Middle frontal gyrus (tissue), 1 donor: Measurements from ENCODE around the gene FGFBP3.
"Not testable (repeated sequence)": the region's sequence is repeated elsewhere in the genome, so short reads cannot be mapped to it uniquely, and the experiment has no call there.

Source experiments
- DNase-seq: peaks from one replicate; pipeline ENCODE4 v3.0.0-alpha.2; 2015; ENCODE audit warnings: low spot score; ENCODE audit errors: extremely low spot score

FGFBP3 gene

GRCh38 chr10:91901784-91902677 lies 7.3 kb downstream of the FGFBP3 start:
- no peak for DNase-seq

GRCh38 chr10:91897421-91897820 lies 11.9 kb downstream of the FGFBP3 start:
- DNase-seq, result no peak

GRCh38 chr10:91896212-91896756 lies 13.0 kb downstream of the FGFBP3 start:
- no peak for DNase-seq

GRCh38 chr10:91894261-91894685 lies 15.0 kb downstream of the FGFBP3 start:
- not testable (repeated sequence) for DNase-seq

GRCh38 chr10:91893051-91893450 lies 16.2 kb downstream of the FGFBP3 start:
- DNase-seq, result no peak

GRCh38 chr10:91891125-91892001 lies 17.9 kb downstream of the FGFBP3 start:
- no peak for DNase-seq

GRCh38 chr10:91887272-91888076 lies 21.8 kb downstream of the FGFBP3 start:
- no peak for DNase-seq

GRCh38 chr10:91886954-91887271 lies 22.4 kb downstream of the FGFBP3 start:
- no peak for DNase-seq

- DNase-seq, result no peak
These were observed 23.8 kb downstream of the FGFBP3 start for GRCh38 chr10:91885362-91886079.

GRCh38 chr10:91884536-91884935 lies 24.8 kb downstream of the FGFBP3 start:
- DNase-seq, result no peak

- no peak for DNase-seq
These were observed 25.5 kb downstream of the FGFBP3 start for GRCh38 chr10:91883549-91884444.

- no peak for DNase-seq
These were observed 29.0 kb downstream of the FGFBP3 start for GRCh38 chr10:91880310-91880709.

- DNase-seq, result no peak
These were observed 29.6 kb downstream of the FGFBP3 start for GRCh38 chr10:91879515-91880170.

- no peak for DNase-seq
These were observed 33.5 kb downstream of the FGFBP3 start for GRCh38 chr10:91875779-91876178.

GRCh38 chr10:91875156-91875555 lies 34.1 kb downstream of the FGFBP3 start:
- no peak for DNase-seq

- no peak for DNase-seq
These were observed 43.7 kb downstream of the FGFBP3 start for GRCh38 chr10:91865562-91866081.

GRCh38 chr10:91864744-91865143 lies 44.5 kb downstream of the FGFBP3 start:
- no peak for DNase-seq

GRCh38 chr10:91864099-91864498 lies 45.2 kb downstream of the FGFBP3 start:
- no peak for DNase-seq

- DNase-seq, result no peak
These were observed 48.4 kb downstream of the FGFBP3 start for GRCh38 chr10:91860885-91861284.
